ENCODE data around the gene TMEM147.
"Not testable (repeated sequence)": the region's sequence is repeated elsewhere in the genome, so short reads cannot be mapped to it uniquely, and the experiment has no call there.

The TMEM147 gene

DNA sequence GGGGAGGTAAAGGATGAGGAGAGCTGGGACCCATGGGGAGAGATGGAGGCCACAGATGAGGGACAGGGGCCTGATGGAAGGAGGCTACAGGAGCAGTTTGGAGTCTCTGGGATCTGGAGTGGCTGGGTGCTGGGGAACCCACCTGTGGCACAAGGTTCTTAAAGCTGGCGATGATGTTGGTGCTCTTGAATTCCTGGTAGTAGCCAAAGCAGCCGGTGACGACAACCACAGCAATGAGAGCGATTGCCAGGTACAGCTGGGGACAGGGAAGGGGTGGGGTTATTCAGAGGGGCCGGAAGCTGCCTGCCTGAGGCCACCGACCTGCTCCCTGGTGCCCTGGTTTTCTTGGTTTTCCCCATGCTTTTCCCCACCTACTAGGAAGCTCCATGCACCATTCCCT is 15.3 kb downstream of the TMEM147 start:
- in situ Hi-C loops (cut with MboI; ENCODE audit: low sequenced_read_pairs), result no loop called here

DNA sequence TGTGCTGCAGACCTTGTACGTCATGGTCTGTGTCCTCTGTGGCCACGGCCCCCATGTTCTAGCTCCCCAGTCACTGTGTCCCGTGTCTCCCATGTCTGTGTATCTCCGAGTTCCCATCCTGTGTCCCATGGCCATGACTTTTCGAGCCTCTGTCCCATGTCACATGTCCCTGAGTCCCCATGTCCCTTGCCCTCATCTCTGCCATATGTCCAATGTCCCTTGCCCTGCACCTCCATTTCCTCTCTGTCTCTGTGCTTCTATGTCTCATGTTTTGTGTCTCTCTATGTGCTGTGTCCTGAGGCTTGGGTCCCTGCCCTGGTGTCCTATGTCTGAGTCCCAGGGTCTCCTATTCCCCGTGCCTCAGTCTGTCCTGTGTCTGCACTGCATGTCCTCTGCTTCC is 16.0 kb downstream of the TMEM147 start:
- in situ Hi-C loops (cut with MboI; ENCODE audit: low sequenced_read_pairs), result no loop called here

DNA sequence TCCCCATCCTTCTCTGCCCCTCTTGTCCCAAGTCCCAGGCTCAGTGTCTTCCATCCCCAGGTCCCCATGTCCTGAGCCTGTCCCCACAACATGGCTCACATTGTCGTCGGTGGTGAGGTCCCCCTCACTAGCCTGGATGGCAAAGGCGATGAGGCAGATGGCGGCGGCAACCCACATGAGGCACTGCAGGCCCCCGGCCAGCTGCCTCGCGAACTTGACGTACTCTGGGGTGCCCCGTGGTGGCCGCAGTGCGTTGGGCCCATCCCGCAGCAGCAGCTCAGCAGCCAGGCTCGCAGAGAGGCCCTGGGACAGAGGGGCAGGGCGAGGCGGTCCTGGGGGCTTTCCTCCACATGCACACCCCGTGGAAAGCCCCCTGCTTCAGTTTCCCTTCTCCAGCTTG is 16.9 kb downstream of the TMEM147 start:
- in situ Hi-C loops (cut with MboI; ENCODE audit: low sequenced_read_pairs), result no loop called here

DNA sequence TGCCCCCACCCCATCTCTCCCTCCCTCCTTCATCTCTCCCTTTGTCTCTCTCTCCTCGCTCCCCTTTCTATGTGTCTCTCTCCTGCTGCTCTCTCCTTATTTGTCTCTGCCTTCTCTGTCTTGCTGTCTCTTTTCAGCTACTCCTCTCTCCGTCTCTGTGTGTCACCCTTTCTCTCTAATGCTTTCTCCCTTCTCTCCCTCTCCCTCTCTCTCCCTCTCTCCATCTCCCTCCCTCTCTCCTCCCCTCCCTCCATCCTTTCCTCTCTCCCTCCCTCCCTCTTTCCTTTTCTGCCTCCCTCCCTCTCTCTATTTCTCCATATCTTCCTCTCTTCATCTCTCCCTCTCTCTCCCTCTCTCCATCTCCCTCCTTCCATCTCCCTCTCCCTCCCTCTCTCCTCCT is 17.4 kb downstream of the TMEM147 start:
- in situ Hi-C loops (cut with MboI; ENCODE audit: low sequenced_read_pairs), result no loop called here

DNA sequence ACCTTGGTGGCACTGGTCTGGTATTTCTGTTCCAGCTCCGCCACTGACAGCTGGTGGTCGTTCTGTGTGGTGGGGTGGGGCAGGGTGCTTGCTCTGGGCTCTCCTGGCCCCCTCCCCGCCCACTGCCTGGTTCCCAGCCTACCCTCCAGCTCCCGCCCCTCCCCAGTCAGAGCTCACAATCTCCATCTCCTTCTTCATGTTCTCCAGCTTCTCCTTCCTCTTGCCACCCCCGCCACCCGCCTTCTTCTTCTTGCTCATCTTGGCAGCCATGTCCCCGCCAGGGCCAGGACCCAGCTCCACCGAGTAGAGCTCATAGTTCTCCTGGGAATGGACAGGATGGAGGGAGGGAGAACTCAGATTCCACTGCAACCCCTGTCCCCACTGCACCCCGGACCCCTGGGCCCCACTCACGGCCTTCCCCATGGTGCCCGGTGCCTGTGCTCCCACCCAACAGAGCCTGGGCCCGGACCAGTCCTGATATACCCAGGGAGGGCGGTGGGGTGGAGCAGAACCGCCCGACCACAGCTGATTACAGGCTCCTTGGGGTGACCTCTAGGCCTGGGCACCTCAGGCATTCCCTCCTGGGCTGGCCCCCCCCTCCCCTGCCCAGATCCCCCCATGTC is 17.9 kb downstream of the TMEM147 start, which contains the start of gene ATP4A:
Gene ATP4A, minus strand, starts transcription at position 452 of the 623 bp plus-strand sequence. Its CDS starts 29 bp downstream, at position 423.
- in situ Hi-C loops (cut with MboI; ENCODE audit: low sequenced_read_pairs), result no loop called here

DNA sequence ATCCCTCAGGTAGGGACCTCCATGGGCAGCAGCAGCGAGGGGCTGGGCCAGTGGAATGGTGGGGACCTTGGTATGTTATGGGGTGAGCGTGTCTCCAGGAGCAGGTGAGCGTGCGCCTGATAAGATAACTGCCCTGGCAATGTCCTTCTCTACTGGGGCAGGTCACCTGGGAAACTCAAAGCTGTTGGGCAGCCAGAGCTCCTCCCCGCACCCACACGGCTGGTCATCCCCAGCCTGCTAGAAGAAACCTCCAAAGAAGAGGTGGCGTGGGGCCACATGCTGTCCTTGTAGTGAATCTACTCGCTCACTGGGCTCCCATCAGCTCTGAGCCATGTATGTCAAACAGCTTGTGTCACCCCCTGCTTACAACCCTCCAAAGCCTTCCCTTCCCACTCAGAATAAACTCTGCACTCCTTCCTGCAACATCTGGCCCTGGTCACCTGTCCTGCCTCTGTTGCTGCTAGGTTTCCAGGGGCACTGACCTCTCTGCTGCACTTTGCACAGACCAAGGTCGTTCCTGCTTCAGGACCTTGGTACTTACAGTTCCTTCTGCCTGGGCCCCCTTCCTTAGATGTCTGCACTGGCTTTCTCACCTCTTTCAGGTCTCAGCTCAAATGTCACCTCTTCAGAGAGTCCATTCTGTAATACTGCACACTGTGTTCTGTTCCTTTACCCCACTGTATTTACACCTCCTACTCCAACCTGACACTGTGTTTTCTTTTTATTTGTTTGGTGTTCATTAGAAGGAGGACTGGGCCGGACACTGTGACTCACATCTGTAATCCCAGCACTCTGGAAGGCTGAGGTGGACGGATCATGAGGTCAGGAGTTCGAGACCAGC is 19.8 kb downstream of the TMEM147 start:
- in situ Hi-C loops (cut with MboI; ENCODE audit: low sequenced_read_pairs), result no loop called here

DNA sequence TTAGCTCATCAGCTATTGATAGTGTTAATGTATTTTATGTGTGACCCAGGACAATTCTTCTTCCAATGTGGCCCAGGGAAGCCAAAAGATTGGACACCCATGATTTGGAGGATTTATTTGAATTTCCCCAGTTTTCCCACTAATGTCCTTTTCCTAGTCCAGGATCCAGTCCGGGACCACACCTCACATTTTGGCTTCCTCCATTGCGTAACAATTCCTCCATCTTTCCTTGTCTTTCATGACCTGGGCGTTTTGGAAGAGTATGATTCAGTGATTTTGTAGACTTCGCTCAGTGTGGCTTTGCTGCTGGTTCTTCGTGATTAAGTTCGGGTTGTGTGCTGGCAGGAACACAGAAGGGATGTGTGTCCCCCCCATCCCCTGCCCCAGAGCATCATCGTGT is 21.3 kb downstream of the TMEM147 start:
- in situ Hi-C loops (cut with MboI; ENCODE audit: low sequenced_read_pairs), result no loop called here

DNA sequence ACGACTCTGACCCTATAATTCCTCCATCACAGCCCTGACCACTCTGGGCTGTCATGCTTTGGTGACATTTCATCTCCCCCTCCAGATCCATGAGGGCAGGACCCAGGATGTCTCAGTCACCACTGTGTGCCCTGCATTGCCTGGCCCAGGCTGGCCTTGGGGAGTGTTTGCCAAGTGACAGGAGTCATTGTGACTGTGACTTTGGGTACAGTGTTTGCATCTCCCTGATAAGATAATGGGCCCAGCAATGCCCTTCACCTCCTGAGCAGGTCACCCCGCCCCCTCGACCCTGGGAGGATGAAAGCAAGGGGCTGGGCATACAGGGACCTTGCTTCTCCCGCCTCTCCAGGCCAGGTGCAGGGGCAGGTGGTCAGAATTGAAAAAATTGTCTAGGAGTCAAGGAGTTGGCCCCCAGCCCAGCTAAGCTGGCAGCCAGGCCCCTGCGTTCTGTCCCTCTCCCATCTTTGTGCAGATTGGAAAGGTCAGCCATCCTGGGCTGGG is 23.9 kb downstream of the TMEM147 start:
- in situ Hi-C loops (cut with MboI; ENCODE audit: low sequenced_read_pairs), result no loop called here

DNA sequence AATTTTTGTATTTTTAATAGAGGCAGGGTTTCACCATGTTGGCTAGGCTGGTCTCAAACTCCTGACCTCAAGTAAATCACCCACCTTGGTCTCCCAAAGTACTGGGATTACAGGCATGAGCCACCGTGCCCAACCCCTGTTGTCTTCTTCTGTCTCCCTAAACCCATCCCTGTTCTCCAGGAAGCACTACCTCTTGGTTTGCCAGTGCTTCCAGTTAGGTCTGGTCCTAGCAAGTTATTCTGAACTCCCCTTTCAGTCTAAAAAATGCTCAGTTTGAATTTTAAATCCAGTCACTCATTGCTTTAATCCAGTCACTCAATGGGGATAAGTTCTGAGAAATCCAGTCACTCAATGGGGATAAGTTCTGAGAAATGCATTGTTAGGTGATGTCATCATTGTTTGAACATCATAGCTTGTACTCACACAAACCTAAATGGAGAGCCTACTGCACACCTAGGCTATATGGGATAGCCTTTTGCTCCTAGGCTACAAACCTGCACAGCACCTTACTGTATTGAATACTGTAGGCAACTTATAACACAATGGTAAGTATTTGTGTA is 26.1 kb downstream of the TMEM147 start:
- in situ Hi-C loops (cut with MboI; ENCODE audit: low sequenced_read_pairs), result no loop called here

DNA sequence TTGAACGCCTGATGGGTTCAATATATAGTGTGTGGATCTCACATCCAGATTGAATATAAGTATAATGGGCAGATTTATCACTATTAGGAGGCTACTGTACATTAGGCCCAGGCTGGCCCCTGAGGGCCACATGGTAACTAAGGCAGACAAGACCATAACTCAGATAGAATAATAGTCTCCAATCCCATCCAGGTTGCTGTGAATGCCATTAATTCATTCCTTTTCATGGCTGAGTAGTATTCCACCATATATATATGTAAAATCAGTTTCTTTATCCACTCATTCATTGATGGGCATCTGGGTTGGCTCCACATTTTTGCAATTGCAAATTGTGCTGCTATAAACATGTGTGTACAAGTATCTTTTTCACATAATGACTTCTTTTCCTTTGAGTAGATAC is 32.5 kb downstream of the TMEM147 start:
- in situ Hi-C loops (cut with MboI; ENCODE audit: low sequenced_read_pairs), result no loop called here

DNA sequence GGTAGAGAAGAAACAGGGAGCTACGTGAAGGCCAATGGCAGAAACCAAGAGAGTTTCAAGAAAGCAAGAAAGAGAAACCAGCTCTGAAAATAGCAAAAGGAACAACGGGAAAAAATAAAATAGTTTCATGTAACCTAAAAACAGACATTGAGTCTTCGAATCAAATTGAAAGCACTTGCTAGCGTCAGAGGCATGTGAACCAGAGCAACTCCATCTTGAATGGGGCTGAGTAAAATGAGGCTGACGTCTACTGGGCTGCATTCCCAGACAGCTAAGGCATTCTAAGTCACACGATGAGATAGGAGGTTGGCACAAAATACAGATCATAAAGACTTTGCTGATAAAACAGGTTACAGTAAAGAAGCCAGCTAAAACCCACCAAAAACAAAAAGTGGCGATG is 33.3 kb downstream of the TMEM147 start:
- in situ Hi-C loops (cut with MboI; ENCODE audit: low sequenced_read_pairs), result no loop called here

DNA sequence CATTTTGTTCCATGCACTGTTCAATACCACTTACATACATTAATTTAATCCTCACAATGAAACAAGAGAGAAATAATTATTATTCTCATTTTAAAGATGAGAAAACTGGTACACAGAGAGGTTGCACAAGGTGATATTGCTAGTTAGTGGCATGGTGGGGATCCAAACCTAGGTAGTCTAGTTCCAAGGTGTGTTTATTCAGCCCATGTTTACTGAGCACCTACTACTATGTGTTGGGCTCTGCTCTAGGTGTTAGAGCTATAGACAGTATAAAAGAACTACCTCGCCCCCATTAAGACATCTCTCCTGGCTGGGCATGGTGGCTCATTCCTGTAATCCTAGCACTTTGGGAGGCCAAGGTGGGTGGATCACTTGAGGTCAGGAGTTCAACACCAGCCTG is 37.3 kb downstream of the TMEM147 start:
- in situ Hi-C loops (cut with MboI; ENCODE audit: low sequenced_read_pairs), result no loop called here

DNA sequence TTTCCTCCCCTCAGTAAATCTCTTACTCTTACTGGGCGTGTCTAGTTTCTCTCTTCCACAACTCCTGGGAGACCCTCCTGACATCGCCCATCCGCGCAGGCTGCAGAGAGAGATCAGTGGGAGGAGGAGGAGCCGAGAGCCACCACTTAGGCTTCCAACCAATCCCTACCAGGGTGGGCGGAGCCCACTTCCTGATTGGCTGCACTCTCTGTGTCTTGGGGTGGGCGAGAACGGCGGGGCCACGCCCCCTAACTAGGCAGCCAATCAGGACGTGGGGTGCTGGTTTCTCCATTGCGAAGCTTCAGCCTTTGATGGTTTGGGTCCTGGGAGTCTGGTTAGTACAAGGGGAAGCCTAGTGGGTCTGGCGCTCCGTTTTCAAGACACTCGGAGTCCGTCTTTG is 40.4 kb downstream of the TMEM147 start, which contains the start of gene PMIS2:
Gene PMIS2, plus strand, starts transcription at position 326 of the 400 bp plus-strand sequence. CDS start 87 bp downstream, outside the sequence.
- in situ Hi-C loops (cut with MboI; ENCODE audit: low sequenced_read_pairs), result no loop called here

DNA sequence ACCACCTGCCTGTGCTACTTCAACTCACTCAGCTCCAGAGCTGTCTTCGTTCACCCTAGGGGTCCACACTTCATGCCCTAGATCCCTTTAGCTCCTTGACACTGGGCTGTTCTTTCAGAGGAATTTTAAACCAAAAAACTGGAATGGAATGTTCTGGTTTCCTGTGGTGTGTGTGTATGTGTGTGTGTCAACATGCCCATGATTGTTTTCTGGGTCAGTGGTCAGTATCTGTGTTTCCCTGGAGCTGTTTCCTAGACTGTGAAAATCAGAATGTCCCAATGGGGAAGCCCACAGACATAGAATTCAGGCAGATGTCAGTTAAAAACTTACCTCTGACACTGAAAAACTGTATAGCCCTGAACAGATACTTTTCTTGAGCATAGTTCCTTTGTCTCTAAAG is 41.9 kb downstream of the TMEM147 start:
- in situ Hi-C loops (cut with MboI; ENCODE audit: low sequenced_read_pairs), result no loop called here

DNA sequence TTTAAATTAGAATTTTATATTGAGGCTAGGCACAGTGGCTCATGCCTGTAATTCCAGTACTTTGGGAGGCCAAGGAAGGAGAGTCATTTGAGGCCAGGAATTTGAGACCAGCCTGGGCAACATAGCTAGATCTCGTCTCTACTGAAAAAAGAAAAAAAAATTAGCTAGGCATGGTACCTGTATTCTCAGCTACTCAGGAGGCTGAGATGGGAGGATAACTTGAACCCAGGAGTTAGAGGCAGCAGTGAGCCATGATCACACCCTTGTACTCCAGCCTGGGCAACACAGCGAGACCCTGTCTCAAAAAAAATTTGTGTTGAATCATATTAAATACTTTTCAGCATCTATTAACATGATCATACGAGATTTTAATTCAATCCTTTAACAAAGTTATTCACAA is 45.4 kb downstream of the TMEM147 start:
- in situ Hi-C loops (cut with MboI; ENCODE audit: low sequenced_read_pairs), result no loop called here

DNA sequence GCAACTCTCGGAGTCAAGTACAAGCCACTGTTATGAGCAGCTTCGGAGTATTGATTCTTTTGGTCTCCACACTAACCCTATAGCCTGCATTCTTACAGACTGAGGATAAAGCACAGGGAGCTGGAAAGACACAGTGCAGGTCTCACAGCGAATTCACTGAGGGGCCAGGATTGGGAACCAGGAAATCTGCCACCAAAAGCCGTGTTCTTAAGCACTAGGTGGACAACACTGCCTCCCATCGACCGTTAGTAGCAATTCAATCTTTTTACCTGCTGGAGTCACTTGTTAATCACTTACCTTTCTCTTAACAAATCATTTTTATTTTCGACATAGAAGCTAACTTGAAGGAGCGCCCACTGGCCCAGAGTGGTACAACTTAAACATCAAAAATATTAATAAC is 46.8 kb downstream of the TMEM147 start:
- in situ Hi-C loops (cut with MboI; ENCODE audit: low sequenced_read_pairs), result no loop called here

DNA sequence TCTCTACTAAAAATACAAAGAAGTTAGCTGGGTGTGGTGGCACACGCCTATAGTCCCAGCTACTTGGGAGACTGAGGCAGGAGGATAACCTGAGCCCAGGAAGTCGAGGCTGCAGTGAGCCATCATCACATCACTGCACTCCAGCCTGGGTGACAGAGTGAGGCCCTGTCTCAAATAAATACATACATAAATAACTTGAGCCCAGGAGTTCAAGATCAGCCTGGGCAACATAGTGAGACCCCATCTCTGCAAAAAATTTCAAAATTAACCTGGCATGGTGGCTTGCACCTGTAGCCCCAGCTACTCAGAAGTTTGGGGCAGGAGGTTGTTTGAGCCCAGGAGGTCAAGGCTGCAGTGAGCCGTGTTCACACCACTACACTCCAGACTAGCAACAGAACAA is 49.6 kb downstream of the TMEM147 start:
- in situ Hi-C loops (cut with MboI; ENCODE audit: low sequenced_read_pairs), result not testable (repeated sequence)

DNA sequence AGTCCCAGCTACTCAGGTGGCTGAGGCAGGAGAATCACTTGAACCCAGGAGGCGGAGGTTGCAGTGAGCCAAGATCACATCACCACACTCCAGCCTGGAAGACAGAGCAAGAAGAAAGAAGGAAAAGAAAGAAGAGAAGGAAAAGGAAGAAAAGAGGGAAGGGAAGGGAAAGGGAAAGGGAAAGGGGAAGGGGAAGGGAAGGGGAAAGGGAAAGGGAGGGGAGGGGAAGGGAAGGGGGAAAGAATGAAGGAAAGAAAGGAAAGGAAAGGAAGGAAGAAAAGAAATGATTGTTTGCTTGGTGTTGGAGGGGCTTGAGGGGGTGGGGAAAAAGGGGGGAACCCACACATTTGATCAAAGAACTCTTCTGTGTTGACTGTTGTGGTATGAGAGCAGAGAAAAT is 50.5 kb downstream of the TMEM147 start:
- in situ Hi-C loops (cut with MboI; ENCODE audit: low sequenced_read_pairs), result no loop called here

DNA sequence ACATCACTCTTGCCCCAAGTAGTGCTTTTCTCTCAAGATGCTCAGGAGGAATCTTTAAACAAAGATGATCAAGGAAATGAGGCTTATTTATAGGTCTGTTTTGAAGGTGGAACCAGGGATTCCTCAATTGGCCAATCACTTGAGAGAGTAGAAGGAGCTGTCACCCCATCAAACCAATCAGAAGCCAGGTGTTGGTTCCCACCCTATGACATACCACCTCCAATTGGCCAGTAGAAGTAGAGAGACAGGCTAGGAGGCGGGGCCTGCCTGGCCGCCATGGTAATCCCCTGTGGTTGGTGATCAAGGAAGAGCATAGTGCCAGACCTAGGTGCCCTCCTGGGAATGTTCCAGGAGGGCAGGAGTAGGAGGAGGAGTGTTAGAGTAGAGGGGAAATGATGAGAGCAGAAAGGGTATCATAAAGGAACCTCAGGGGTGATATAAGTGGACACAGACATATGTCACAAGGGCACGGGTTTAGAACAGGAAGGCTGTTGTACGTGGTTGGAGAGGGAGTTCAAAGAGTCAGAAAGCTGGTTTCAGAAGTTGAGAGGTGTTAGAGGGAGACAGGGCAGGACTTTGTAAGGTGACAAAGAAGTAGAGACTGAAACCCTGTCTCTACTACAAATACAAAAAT is 51.1 kb downstream of the TMEM147 start:
- in situ Hi-C loops (cut with MboI; ENCODE audit: low sequenced_read_pairs), result no loop called here
